ENCODE measurements around the gene MYBBP1A.

Gene MYBBP1A

DNA sequence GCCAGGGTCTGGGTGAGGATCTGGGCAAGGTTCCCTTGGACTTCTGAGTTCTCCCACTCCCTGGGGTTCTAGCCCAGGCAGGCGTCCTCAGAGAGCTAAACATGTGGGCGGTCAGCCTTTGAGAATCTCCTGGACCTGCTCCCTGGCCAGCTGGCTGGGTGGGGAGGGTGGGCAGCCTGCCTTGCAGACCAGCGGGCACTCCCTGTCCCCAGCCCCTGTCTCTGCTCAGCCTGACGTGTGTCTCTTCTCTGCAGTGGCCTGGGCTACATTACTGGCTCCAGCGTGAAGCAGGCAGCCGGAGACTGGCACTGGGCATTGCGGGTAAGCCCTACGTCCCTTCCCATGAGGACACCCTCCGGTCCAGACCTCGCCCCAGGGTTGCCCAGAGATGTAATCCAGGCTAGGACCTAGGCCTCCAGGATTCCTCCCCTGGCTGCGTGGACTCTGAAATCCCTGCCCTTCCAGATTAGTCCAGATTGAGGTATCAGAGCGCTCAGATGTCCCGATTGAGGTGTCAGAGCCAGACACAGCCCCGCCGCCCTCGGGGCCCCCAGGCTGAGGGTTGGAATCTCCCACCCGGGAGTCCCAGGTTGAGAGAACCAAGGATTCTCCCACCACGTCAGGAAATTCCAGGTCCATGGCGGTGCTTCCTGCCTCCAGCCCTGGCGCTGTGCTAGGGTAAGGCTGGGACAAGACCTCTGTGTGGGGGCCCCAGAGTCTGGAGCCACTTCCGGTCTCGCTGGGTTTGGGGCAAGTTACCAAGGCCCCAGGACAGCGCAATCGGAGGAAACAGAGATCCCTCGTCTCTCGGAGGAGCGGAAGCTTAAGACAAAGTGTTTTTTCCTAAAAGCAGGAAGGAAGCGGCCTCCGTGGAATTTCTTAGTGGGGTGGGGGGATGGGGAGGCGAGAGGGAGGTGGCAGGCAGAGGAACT lies 24.1 kb downstream of the MYBBP1A start:
- 45% methylated on average over 26 of the region's 30 CpGs for WGBS (ENCODE audit: insufficient coverage)

DNA sequence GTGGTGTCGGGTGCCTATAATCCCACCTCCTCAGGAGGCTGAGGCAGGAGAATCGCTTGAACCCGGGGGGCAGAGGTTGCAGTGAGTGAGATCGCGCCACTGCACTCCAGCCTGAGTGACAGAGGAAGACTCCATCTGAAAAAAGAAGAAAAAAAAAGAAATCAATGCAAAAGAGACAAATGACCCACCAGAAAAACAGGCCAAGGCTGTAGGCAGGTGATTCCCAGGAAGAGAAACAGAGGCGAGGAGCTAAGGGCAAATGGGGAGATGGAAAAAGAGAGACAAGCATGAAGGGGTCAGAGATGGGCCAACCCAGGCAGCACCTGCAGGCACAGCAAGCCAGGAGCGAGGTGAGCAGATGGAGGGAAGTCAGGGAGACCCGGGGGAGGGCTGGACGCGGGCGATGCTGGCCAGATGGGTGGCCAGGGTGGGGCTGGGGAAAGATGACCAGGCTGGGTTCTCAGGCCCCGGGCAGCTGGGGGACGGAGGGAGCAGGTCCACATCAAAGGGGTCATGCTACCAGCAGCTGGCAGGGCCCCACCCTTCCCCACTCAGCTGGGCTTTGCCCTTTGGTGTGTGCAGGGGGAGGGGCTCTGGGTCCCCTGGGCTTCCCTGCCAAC lies 25.5 kb downstream of the MYBBP1A start:
- peaks cover 6 to 67% (median 40%) of the 10 kb centered on the region in 4 experiments for H3K36me3 ChIP-seq (ENCODE audit: control insufficient read depth in 4 of 4, insufficient read depth in 4 of 4, low read length in 3 of 4)
- H3K27ac ChIP-seq (ENCODE audit: insufficient read depth in 1 of 2, low read depth in 1 of 2, low read length in 2 of 2, poor library complexity in 1 of 2, severe bottlenecking in 2 of 2), result no peak overlapping the region
- H3K4me1 ChIP-seq (ENCODE audit: control extremely low read depth in 1 of 4, control insufficient read depth in 4 of 4, insufficient read depth in 4 of 4, low read length in 3 of 4), result peaks cover 0 to 41% (median 20%) of the 10 kb centered on the region in 4 experiments
- POLR2A ChIA-PET, result interaction anchor here (0.6 kb wide), 1 partner anchor 21 kb away, joined by 3 read pairs; no protein-coding TSS in a partner anchor
- no peaks in the 10 kb centered on the region for H3K9me3 ChIP-seq (ENCODE audit: control extremely low read depth in 1 of 5, control insufficient read depth in 4 of 5, insufficient read depth in 2 of 5, low read depth in 1 of 5, low read length in 4 of 5)
- H3K4me3 ChIP-seq (ENCODE audit: control insufficient read depth in 1 of 7, extremely low read depth in 1 of 7, insufficient read depth in 4 of 7, low read depth in 2 of 7, low read length in 6 of 7), result no peak overlapping the region
- H3K27me3 ChIP-seq (replicated peaks in 2 of 5; ENCODE audit: control insufficient read depth in 4 of 5, insufficient read depth in 5 of 5, low read length in 4 of 5), result no peaks in the 10 kb centered on the region
- no peak for DNase-seq
- 100% methylated on average over 3 of the region's 13 CpGs for WGBS (ENCODE audit: insufficient coverage)
- CTCF ChIA-PET, result interaction anchor here (0.7 to 1.2 kb wide), 3 partner anchors 8 to 23 kb away, joined by 3 to 4 read pairs (median 3); no protein-coding TSS in a partner anchor

More for the DNA sequence above, 24.1 kb downstream of the MYBBP1A start:
- ChIA-PET POLR2A (no interaction called here), CTCF (interaction anchor here (1.2 kb wide), 1 partner anchor 25 kb away, joined by 3 read pairs; no protein-coding TSS in a partner anchor)
- Histone ChIP-seq H3K4me1 (ENCODE audit: control extremely low read depth in 1 of 4, control insufficient read depth in 4 of 4, insufficient read depth in 4 of 4, low read length in 3 of 4) (peaks cover 0 to 43% (median 20%) of the 10 kb centered on the region in 4 experiments), H3K9me3 (ENCODE audit: control extremely low read depth in 1 of 5, control insufficient read depth in 4 of 5, insufficient read depth in 2 of 5, low read depth in 1 of 5, low read length in 4 of 5) (no peaks in the 10 kb centered on the region), H3K27me3 (replicated peaks in 2 of 5; ENCODE audit: control insufficient read depth in 4 of 5, insufficient read depth in 5 of 5, low read length in 4 of 5) (no peaks in the 10 kb centered on the region), H3K36me3 (ENCODE audit: control insufficient read depth in 4 of 4, insufficient read depth in 4 of 4, low read length in 3 of 4) (peaks cover 6 to 64% (median 36%) of the 10 kb centered on the region in 4 experiments), H3K4me3 (ENCODE audit: control insufficient read depth in 1 of 7, extremely low read depth in 1 of 7, insufficient read depth in 4 of 7, low read depth in 2 of 7, low read length in 6 of 7) (peak overlapping the region in 1 of 7 experiments; percentile 10), H3K27ac (ENCODE audit: insufficient read depth in 1 of 2, low read depth in 1 of 2, low read length in 2 of 2, poor library complexity in 1 of 2, severe bottlenecking in 2 of 2) (no peak overlapping the region)
- DNase-seq, result no peak

DNA sequence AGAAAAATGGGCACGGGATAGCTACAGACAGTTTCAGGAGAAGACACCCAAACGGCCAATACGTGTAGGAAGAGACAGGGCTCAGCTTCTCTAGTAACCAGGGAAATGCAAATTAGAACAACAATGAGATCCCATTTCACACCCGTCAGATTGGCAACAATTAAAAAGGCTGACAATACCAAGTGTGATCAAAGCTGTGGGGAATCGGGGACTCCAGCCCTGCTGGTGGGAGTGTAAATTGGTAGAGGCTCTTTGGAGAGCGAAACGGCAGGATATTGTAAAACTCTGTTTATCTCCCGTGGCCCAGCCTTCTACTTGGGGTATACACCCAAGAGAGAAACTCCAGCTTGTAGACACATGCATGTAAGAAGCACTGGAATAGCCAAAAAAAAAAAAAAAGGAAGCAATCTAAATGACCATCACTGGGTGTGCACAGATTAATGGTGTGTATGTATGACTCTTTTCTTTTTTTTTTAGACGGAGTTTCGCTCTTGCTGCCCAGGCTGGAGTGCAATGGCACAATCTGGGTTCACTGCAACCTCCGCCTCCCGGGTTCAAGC lies 27.5 kb downstream of the MYBBP1A start:
- ChIA-PET CTCF (interaction anchor here (2.0 kb wide), 1 partner anchor 9 kb away, joined by 6 read pairs; no protein-coding TSS in a partner anchor), POLR2A (interaction anchor here (0.6 kb wide), 1 partner anchor 14 kb away, joined by 5 read pairs; no protein-coding TSS in a partner anchor)
- H3K27me3 ChIP-seq (replicated peaks in 2 of 5; ENCODE audit: control insufficient read depth in 4 of 5, insufficient read depth in 5 of 5, low read length in 4 of 5), result no peaks in the 10 kb centered on the region
- peaks cover 0 to 22% (median 11%) of the 10 kb centered on the region in 4 experiments for H3K4me1 ChIP-seq (ENCODE audit: control extremely low read depth in 1 of 4, control insufficient read depth in 4 of 4, insufficient read depth in 4 of 4, low read length in 3 of 4)
- 92% methylated on average over 6 of the region's 12 CpGs for WGBS (ENCODE audit: insufficient coverage)
- no peak overlapping the region for H3K27ac ChIP-seq (ENCODE audit: insufficient read depth in 1 of 2, low read depth in 1 of 2, low read length in 2 of 2, poor library complexity in 1 of 2, severe bottlenecking in 2 of 2)
- no peak for DNase-seq
- peaks cover 0 to 64% (median 38%) of the 10 kb centered on the region in 4 experiments for H3K36me3 ChIP-seq (ENCODE audit: control insufficient read depth in 4 of 4, insufficient read depth in 4 of 4, low read length in 3 of 4)
- no peak overlapping the region for H3K4me3 ChIP-seq (ENCODE audit: control insufficient read depth in 1 of 7, extremely low read depth in 1 of 7, insufficient read depth in 4 of 7, low read depth in 2 of 7, low read length in 6 of 7)
- H3K9me3 ChIP-seq (ENCODE audit: control extremely low read depth in 1 of 5, control insufficient read depth in 4 of 5, insufficient read depth in 2 of 5, low read depth in 1 of 5, low read length in 4 of 5), result no peaks in the 10 kb centered on the region

DNA sequence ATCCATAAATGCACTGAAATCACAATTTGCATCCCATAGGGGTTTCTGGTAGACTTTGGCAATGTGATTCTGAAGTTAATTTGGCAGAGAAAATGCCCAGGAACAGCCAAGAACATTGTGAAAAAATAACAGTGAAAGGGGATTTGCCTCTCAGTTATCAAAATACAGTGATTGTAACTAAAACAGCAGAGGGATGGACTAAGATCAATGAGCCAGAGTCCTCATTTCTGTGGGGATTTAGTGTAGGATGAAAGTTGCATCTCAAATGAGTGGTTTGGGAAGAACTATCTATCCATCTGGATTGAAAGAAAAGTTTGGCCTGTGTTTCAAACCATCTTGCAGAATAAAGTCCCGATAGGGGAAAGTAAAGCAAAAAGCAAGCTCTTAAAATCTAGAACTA lies 28.1 kb downstream of the MYBBP1A start:
- H3K27ac ChIP-seq (ENCODE audit: insufficient read depth in 1 of 2, low read depth in 1 of 2, low read length in 2 of 2, poor library complexity in 1 of 2, severe bottlenecking in 2 of 2), result no peak overlapping the region
- no peaks in the 10 kb centered on the region for H3K9me3 ChIP-seq (ENCODE audit: control extremely low read depth in 1 of 5, control insufficient read depth in 4 of 5, insufficient read depth in 2 of 5, low read depth in 1 of 5, low read length in 4 of 5)
- H3K4me3 ChIP-seq (ENCODE audit: control insufficient read depth in 1 of 7, extremely low read depth in 1 of 7, insufficient read depth in 4 of 7, low read depth in 2 of 7, low read length in 6 of 7), result no peak overlapping the region
- peaks cover 0 to 17% (median 8%) of the 10 kb centered on the region in 4 experiments for H3K4me1 ChIP-seq (ENCODE audit: control extremely low read depth in 1 of 4, control insufficient read depth in 4 of 4, insufficient read depth in 4 of 4, low read length in 3 of 4)
- POLR2A ChIA-PET, result interaction anchor here (0.6 kb wide), 1 partner anchor 13 kb away, joined by 5 read pairs; no protein-coding TSS in a partner anchor
- no peaks in the 10 kb centered on the region for H3K27me3 ChIP-seq (replicated peaks in 2 of 5; ENCODE audit: control insufficient read depth in 4 of 5, insufficient read depth in 5 of 5, low read length in 4 of 5)
- no CpG with 5 or more reads among the region's 1 CpG for WGBS (ENCODE audit: insufficient coverage)
- DNase-seq, result no peak
- H3K36me3 ChIP-seq (ENCODE audit: control insufficient read depth in 4 of 4, insufficient read depth in 4 of 4, low read length in 3 of 4), result peaks cover 0 to 64% (median 38%) of the 10 kb centered on the region in 4 experiments
- CTCF ChIA-PET, result interaction anchor here (2.0 kb wide), 1 partner anchor 9 kb away, joined by 6 read pairs; no protein-coding TSS in a partner anchor

DNA sequence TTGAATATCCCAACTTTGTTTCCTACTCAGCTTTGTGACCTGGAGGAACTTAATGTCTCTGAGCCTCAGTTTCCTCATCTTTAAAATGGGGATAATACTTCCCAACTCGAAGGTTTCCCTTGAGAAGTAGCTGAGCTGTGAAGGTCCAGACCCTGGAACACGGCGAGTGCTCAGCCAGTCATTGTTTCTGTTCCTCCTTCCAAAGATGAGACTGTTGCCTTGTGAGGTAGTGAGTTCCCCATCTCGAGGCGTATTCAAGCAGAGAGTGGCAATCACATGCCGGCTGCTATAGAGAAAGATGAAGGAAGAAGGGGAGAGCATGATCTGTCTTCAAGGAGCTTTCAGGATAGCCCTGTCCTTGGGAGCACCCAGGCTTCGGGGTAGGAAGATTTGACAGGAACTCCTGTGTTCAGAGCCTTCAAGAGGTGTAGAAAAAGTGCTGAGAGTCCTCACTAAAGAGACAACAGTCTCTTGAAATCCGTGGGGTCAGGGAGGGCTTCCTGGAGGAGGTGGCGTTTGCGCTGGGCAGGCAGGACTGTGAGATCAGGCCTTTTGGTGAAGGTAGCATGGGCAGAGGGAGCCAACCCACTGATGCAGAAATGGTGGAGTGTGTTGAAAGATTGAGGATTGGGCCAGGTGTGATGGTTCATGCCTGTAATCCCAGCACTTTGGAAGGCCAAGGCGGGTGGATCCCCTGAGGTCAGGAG lies 29.3 kb downstream of the MYBBP1A start:
- ChIA-PET CTCF (interaction anchor here (0.6 to 2.1 kb wide), 6 partner anchors 9 to 442 kb away, joined by 3 to 9 read pairs (median 5); no protein-coding TSS in a partner anchor), POLR2A (no interaction called here)
- H3K36me3 ChIP-seq (ENCODE audit: control insufficient read depth in 4 of 4, insufficient read depth in 4 of 4, low read length in 3 of 4), result peaks cover 2 to 66% (median 40%) of the 10 kb centered on the region in 4 experiments
- H3K4me3 ChIP-seq (ENCODE audit: control insufficient read depth in 1 of 7, extremely low read depth in 1 of 7, insufficient read depth in 4 of 7, low read depth in 2 of 7, low read length in 6 of 7), result no peak overlapping the region
- no peak overlapping the region for H3K27ac ChIP-seq (ENCODE audit: insufficient read depth in 1 of 2, low read depth in 1 of 2, low read length in 2 of 2, poor library complexity in 1 of 2, severe bottlenecking in 2 of 2)
- 88% methylated on average over 11 of the region's 11 CpGs for WGBS (ENCODE audit: insufficient coverage)
- DNase-seq, result no peak
- H3K9me3 ChIP-seq (ENCODE audit: control extremely low read depth in 1 of 5, control insufficient read depth in 4 of 5, insufficient read depth in 2 of 5, low read depth in 1 of 5, low read length in 4 of 5), result no peaks in the 10 kb centered on the region
- peaks cover 0 to 4% (median 2%) of the 10 kb centered on the region in 4 experiments for H3K4me1 ChIP-seq (ENCODE audit: control extremely low read depth in 1 of 4, control insufficient read depth in 4 of 4, insufficient read depth in 4 of 4, low read length in 3 of 4)
- H3K27me3 ChIP-seq (replicated peaks in 2 of 5; ENCODE audit: control insufficient read depth in 4 of 5, insufficient read depth in 5 of 5, low read length in 4 of 5), result no peaks in the 10 kb centered on the region

DNA sequence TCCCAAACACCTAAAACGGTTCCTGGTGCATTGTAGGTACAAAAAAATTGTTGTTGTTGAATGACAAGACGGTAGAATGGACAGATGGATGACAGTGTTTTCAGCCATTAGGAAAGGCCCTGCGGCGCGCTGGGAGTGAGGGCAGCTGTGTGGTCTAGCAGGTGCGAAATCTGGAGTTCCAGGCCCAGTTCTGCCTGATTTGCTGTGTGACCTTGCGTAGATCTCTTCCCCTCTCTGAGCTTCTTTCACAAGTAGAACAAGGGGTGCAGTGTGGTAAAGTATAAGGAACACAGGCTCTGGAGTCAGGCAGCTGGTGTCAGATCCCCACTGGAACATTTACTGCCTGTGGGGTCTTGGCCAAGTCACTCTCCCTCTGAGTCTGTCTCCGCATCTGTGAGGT lies 31.2 kb downstream of the MYBBP1A start:
- ChIA-PET CTCF (interaction anchor here (1.0 to 1.6 kb wide), 2 partner anchors 14 to 23 kb away, joined by 3 to 6 read pairs; no protein-coding TSS in a partner anchor), POLR2A (no interaction called here)
- H3K9me3 ChIP-seq (ENCODE audit: control extremely low read depth in 1 of 5, control insufficient read depth in 4 of 5, insufficient read depth in 2 of 5, low read depth in 1 of 5, low read length in 4 of 5), result no peaks in the 10 kb centered on the region
- WGBS (ENCODE audit: insufficient coverage), result 100% methylated on average over 2 of the region's 8 CpGs
- H3K4me1 ChIP-seq (ENCODE audit: control extremely low read depth in 1 of 4, control insufficient read depth in 4 of 4, insufficient read depth in 4 of 4, low read length in 3 of 4), result peaks cover 0 to under 1% (median 0%) of the 10 kb centered on the region in 4 experiments
- peaks cover 2 to 70% (median 41%) of the 10 kb centered on the region in 4 experiments for H3K36me3 ChIP-seq (ENCODE audit: control insufficient read depth in 4 of 4, insufficient read depth in 4 of 4, low read length in 3 of 4)
- no peak overlapping the region for H3K4me3 ChIP-seq (ENCODE audit: control insufficient read depth in 1 of 7, extremely low read depth in 1 of 7, insufficient read depth in 4 of 7, low read depth in 2 of 7, low read length in 6 of 7)
- H3K27me3 ChIP-seq (replicated peaks in 2 of 5; ENCODE audit: control insufficient read depth in 4 of 5, insufficient read depth in 5 of 5, low read length in 4 of 5), result no peaks in the 10 kb centered on the region
- no peak for DNase-seq
- no peak overlapping the region for H3K27ac ChIP-seq (ENCODE audit: insufficient read depth in 1 of 2, low read depth in 1 of 2, low read length in 2 of 2, poor library complexity in 1 of 2, severe bottlenecking in 2 of 2)

Data from common myeloid progenitor, CD34-positive (primary cell).